ENCODE data around the gene ADGRG1. TPM values are rescaled to one million over a fixed set of nuclear protein-coding genes. Genes with fewer than 3 reads are reported as not detected.
"Not testable (repeated sequence)": the region's sequence is repeated elsewhere in the genome, so short reads cannot be mapped to it uniquely, and the experiment has no call there.

Gene ADGRG1
- total RNA-seq, 1 donor from 2014 or later = 19.7 TPM

DNA sequence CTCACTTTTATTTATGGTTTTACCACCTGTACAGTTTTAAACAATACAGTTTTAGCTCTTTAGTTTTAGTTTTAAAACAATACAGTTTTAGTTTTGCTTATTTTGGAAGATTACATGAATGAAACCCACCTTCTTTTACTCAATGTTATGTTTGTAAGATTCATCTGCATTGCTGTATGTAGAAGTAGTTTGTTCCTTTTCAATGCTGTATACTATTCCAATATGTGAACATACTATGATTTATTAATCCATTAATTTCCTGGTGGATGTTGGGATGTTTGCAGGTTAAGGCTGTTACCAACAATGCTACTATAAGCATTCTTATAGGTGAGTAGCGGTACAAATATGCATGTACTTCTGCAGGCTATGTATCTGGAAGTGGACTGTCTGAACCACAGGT, 34.4 kb upstream of the ADGRG1 start:
- no peak overlapping the region for H3K27ac Mint-ChIP-seq
- H3K27me3 Mint-ChIP-seq = peaks cover 11% of the 10 kb centered on the region
- no peaks in the 10 kb centered on the region for H3K36me3 Mint-ChIP-seq (ENCODE audit: insufficient read depth)
- TF ChIP-seq, protein P1, sequence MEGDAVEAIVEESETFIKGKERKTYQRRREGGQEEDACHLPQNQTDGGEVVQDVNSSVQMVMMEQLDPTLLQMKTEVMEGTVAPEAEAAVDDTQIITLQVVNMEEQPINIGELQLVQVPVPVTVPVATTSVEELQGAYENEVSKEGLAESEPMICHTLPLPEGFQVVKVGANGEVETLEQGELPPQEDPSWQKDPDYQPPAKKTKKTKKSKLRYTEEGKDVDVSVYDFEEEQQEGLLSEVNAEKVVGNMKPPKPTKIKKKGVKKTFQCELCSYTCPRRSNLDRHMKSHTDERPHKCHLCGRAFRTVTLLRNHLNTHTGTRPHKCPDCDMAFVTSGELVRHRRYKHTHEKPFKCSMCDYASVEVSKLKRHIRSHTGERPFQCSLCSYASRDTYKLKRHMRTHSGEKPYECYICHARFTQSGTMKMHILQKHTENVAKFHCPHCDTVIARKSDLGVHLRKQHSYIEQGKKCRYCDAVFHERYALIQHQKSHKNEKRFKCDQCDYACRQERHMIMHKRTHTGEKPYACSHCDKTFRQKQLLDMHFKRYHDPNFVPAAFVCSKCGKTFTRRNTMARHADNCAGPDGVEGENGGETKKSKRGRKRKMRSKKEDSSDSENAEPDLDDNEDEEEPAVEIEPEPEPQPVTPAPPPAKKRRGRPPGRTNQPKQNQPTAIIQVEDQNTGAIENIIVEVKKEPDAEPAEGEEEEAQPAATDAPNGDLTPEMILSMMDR (IDR thresholded peaks at IDR 0.05; ENCODE audit: unreplicated experiment) = no peak
- no peak for DNase-seq (ENCODE audit: low spot score, unreplicated experiment)
- H3K4me3 Mint-ChIP-seq (ENCODE audit: low read depth) = no peak overlapping the region
- peaks cover 3% of the 10 kb centered on the region for H3K9me3 Mint-ChIP-seq (ENCODE audit: low read depth)
- H3K4me1 Mint-ChIP-seq (ENCODE audit: low read depth) = peaks cover 3% of the 10 kb centered on the region

DNA sequence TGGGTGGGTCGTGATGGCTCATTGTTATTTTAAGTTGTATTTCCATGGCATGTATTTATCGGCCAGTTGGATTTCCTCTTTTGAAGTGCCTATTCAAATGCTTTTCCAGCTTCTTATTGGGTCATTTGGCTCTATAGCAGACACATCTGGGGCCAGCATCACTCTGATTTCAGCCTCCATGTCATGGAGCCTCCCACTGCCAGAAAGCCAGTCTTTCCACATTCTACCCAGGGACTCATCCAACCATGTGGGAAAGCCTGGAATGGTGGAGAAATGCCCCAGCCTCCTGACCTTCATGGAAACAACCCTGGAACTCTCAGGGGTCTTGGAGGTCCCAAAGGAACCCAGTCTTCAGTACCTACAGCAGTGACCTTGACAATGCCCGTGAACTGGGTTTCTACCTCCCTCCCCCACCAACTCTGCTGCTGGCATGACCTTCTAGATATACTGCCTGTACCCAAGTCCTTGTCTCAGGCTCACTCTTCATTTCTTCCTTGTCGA, 33.8 kb upstream of the ADGRG1 start:
- H3K4me3 Mint-ChIP-seq (ENCODE audit: low read depth) = no peak overlapping the region
- H3K36me3 Mint-ChIP-seq (ENCODE audit: insufficient read depth) = no peaks in the 10 kb centered on the region
- TF ChIP-seq, protein P1 (IDR thresholded peaks at IDR 0.05; ENCODE audit: unreplicated experiment) = no peak
- no peak overlapping the region for H3K27ac Mint-ChIP-seq
- peaks cover 11% of the 10 kb centered on the region for H3K27me3 Mint-ChIP-seq
- peaks cover 3% of the 10 kb centered on the region for H3K4me1 Mint-ChIP-seq (ENCODE audit: low read depth)
- no peak for DNase-seq (ENCODE audit: low spot score, unreplicated experiment)
- H3K9me3 Mint-ChIP-seq (ENCODE audit: low read depth) = peaks cover 3% of the 10 kb centered on the region

DNA sequence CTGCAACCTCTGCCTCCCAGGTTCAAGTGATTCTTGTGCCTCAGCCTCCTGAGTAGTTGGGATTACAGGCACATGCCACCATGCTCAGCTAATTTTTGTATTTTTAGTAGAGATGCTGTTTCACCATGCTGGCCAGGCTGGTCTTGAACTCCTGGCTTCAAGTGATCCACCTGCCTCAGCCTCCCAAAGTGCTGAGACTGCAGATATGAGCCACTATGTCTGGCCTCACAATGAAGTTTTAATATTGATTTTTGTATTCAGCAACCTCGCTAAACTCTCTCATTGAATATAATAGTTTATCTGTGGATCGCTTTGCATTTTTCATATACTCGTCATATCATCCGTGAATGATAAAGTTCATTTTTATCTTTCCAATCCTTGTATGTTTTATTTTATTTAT, 32.2 kb upstream of the ADGRG1 start:
- not testable (repeated sequence) for H3K9me3 Mint-ChIP-seq (ENCODE audit: low read depth); H3K4me1 Mint-ChIP-seq (ENCODE audit: low read depth)

DNA sequence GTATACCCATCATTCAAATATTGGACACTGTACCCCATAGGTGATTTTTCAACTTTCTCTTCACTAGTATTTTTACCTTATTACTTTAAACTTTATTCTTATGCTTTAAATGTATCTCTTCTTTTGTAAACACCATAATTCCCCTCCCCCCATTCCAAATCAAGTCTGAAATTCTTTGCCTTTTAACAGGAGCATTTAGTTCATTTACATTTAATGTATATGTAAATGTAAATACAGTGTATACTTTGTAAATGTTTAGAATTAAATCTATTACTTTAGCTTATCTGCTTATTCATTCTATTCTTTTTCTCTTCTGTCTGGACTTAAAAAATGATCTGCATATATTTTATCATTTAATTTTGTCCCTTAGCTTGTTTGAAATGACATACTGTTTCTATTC, 30.0 kb upstream of the ADGRG1 start:
- peaks cover 3% of the 10 kb centered on the region for H3K9me3 Mint-ChIP-seq (ENCODE audit: low read depth)
- no peak overlapping the region for H3K4me3 Mint-ChIP-seq (ENCODE audit: low read depth)
- H3K36me3 Mint-ChIP-seq (ENCODE audit: insufficient read depth) = no peaks in the 10 kb centered on the region
- DNase-seq (ENCODE audit: low spot score, unreplicated experiment) = no peak
- H3K27me3 Mint-ChIP-seq = peaks cover 6% of the 10 kb centered on the region
- TF ChIP-seq, protein P1 (IDR thresholded peaks at IDR 0.05; ENCODE audit: unreplicated experiment) = no peak
- H3K27ac Mint-ChIP-seq = no peak overlapping the region
- H3K4me1 Mint-ChIP-seq (ENCODE audit: low read depth) = peaks cover 3% of the 10 kb centered on the region

More for the DNA sequence above, 32.2 kb upstream of the ADGRG1 start:
- not testable (repeated sequence) for DNase-seq (ENCODE audit: low spot score, unreplicated experiment); H3K36me3 Mint-ChIP-seq (ENCODE audit: insufficient read depth); H3K27me3 Mint-ChIP-seq; H3K4me3 Mint-ChIP-seq (ENCODE audit: low read depth); H3K27ac Mint-ChIP-seq

DNA sequence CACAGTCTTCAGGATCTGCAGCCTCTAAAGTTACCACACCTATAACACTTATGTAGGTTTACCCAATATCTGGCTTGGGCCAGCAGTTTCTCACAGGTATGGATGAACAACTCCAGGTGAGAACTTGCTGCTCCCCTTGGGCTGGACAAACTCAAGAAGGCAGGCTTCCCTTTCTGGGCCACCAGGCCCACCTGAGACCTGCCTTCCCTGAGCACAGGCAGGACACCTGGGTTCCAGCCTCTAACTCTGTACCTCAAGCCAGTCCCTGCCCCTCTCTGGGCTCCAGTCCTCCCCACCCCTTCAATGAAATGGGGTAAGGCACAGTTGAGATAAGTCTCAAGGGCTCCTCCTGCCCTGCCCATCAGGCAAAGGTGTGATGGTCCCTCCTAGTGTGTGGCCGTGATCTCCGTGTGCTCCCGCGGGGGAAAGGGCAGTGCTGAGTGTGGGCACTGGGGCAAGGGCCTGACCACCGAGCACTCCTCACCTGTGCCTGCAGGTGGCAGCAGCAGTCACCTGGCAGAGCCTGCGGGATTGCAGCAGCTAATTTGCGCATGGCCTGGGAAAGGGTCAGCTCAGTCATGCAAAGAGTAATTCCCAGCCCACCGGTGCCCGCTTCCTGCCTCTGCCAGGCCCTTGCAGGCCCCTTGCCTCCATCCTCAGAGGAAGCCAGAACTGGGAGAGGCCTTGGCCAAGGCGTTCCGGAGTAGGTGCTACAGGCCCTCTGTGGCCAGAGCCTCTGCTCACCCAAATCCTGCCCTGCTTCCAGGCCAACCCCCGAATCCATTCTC, 28.2 kb upstream of the ADGRG1 start:
- H3K36me3 Mint-ChIP-seq (ENCODE audit: insufficient read depth) = no peaks in the 10 kb centered on the region
- peaks cover 3% of the 10 kb centered on the region for H3K9me3 Mint-ChIP-seq (ENCODE audit: low read depth)
- H3K27me3 Mint-ChIP-seq = peaks cover 7% of the 10 kb centered on the region
- H3K27ac Mint-ChIP-seq = no peak overlapping the region
- H3K4me1 Mint-ChIP-seq (ENCODE audit: low read depth) = peaks cover 6% of the 10 kb centered on the region
- DNase-seq (ENCODE audit: low spot score, unreplicated experiment) = peak; percentile 67
- no peak overlapping the region for H3K4me3 Mint-ChIP-seq (ENCODE audit: low read depth)
- TF ChIP-seq, protein P1 (IDR thresholded peaks at IDR 0.05; ENCODE audit: unreplicated experiment) = peak; percentile 87

All from progenitor cell of endocrine pancreas (in vitro differentiated cells).